ENCODE data around the gene SMYD3. TPM values are rescaled to one million over a fixed set of nuclear protein-coding genes. Genes with fewer than 3 reads are reported as not detected.

Gene SMYD3
- total RNA-seq, 1 donor from 2014 or later: 35.4 TPM

DNA sequence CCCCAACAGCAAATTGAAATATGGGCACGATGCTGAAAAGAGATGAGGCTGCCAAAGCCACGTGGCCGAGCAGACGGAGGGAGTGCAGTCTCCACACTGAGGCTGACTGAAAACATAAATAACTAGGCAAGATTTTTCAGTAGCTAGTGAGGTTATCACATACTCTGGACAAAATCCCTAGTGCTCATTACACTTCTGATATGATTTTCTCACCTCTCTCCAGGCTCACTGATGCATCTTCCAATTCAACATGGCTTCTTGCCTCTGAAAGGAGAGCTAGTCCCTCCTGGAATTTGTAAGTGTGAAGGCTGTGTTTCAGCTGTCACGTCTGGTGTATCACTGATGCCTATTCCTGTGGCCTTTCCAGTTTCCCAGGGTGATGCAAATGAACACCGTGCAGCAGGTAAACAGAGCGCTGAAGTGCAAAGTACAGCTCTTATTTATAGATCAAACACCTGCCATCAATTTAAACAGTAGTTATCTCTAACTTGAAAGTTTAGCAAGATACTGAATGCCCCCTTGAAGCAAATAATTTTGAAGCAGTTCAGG, 696.2 kb downstream of the SMYD3 start:
- no peak for DNase-seq
- peaks cover 2% of the 10 kb centered on the region for H3K27me3 Mint-ChIP-seq (ENCODE audit: unreplicated experiment)
- no peak overlapping the region for H3K4me3 Mint-ChIP-seq (ENCODE audit: unreplicated experiment)
- H3K27ac Mint-ChIP-seq (ENCODE audit: unreplicated experiment): no peak overlapping the region
- H3K4me1 Mint-ChIP-seq (ENCODE audit: low read depth, unreplicated experiment): peaks cover 14% of the 10 kb centered on the region
- TF ChIP-seq, protein P1, sequence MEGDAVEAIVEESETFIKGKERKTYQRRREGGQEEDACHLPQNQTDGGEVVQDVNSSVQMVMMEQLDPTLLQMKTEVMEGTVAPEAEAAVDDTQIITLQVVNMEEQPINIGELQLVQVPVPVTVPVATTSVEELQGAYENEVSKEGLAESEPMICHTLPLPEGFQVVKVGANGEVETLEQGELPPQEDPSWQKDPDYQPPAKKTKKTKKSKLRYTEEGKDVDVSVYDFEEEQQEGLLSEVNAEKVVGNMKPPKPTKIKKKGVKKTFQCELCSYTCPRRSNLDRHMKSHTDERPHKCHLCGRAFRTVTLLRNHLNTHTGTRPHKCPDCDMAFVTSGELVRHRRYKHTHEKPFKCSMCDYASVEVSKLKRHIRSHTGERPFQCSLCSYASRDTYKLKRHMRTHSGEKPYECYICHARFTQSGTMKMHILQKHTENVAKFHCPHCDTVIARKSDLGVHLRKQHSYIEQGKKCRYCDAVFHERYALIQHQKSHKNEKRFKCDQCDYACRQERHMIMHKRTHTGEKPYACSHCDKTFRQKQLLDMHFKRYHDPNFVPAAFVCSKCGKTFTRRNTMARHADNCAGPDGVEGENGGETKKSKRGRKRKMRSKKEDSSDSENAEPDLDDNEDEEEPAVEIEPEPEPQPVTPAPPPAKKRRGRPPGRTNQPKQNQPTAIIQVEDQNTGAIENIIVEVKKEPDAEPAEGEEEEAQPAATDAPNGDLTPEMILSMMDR (IDR thresholded peaks at IDR 0.05; ENCODE audit: partially characterized antibody, unreplicated experiment): no peak
- H3K36me3 Mint-ChIP-seq (ENCODE audit: unreplicated experiment): no peaks in the 10 kb centered on the region
- peaks cover 4% of the 10 kb centered on the region for H3K9me3 Mint-ChIP-seq (ENCODE audit: unreplicated experiment)

DNA sequence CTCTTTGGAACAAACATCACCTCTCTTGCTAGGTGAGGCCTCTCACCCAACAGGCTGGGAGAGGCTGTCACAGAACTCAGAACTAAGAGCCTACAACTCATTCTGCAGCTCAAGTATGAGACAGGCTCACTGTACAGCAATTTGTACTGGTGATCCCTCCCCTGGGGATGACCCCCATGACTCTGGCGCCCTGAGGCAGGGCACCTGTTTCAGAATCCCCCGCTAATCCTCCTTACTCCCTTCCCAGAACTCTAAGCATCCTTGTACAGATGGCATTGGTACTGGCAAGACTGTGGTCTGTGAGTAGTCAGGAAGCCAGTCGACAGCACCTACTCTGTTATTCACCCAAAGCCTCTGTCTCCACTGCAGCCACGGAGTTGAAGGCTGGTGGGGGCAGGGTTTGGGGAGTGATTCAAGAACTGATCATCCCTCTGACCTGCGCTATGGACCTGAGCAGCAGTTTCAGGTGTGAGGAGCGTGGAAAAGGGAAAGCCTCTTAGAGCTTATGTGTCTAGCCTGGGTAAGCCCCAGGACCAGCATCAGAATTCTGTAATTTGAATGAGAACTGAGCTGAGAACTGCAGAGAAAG, 696.8 kb downstream of the SMYD3 start:
- TF ChIP-seq, protein P1 (IDR thresholded peaks at IDR 0.05; ENCODE audit: partially characterized antibody, unreplicated experiment): no peak
- H3K27me3 Mint-ChIP-seq (ENCODE audit: unreplicated experiment): peaks cover 2% of the 10 kb centered on the region
- H3K27ac Mint-ChIP-seq (ENCODE audit: unreplicated experiment): no peak overlapping the region
- H3K4me3 Mint-ChIP-seq (ENCODE audit: unreplicated experiment): no peak overlapping the region
- no peak for DNase-seq
- H3K9me3 Mint-ChIP-seq (ENCODE audit: unreplicated experiment): peaks cover 4% of the 10 kb centered on the region
- no peaks in the 10 kb centered on the region for H3K36me3 Mint-ChIP-seq (ENCODE audit: unreplicated experiment)
- H3K4me1 Mint-ChIP-seq (ENCODE audit: low read depth, unreplicated experiment): peaks cover 14% of the 10 kb centered on the region

DNA sequence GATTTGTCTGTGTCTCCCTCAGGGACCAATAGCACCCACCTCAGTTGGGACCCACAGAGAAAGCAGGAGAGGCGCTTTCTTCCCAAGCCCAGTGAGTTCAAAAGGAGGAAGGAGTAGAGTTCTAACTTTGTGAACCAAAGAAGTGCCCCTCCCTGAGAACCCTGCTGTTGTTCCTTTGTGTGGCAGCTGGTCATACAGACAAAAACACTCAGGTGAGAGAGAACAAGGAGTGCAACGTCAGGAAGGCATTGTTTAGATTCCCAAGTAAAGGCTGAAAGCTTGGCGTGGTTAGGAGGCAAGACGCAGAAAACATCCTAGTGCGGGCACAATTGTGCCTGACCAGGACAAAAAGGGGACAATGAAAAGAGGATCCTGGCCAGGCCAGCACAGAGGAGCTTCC, 697.7 kb downstream of the SMYD3 start:
- H3K9me3 Mint-ChIP-seq (ENCODE audit: unreplicated experiment): peaks cover 4% of the 10 kb centered on the region
- peaks cover 14% of the 10 kb centered on the region for H3K4me1 Mint-ChIP-seq (ENCODE audit: low read depth, unreplicated experiment)
- no peaks in the 10 kb centered on the region for H3K27me3 Mint-ChIP-seq (ENCODE audit: unreplicated experiment)
- TF ChIP-seq, protein P1 (IDR thresholded peaks at IDR 0.05; ENCODE audit: partially characterized antibody, unreplicated experiment): no peak
- DNase-seq: no peak
- no peak overlapping the region for H3K27ac Mint-ChIP-seq (ENCODE audit: unreplicated experiment)
- no peak overlapping the region for H3K4me3 Mint-ChIP-seq (ENCODE audit: unreplicated experiment)
- no peaks in the 10 kb centered on the region for H3K36me3 Mint-ChIP-seq (ENCODE audit: unreplicated experiment)

DNA sequence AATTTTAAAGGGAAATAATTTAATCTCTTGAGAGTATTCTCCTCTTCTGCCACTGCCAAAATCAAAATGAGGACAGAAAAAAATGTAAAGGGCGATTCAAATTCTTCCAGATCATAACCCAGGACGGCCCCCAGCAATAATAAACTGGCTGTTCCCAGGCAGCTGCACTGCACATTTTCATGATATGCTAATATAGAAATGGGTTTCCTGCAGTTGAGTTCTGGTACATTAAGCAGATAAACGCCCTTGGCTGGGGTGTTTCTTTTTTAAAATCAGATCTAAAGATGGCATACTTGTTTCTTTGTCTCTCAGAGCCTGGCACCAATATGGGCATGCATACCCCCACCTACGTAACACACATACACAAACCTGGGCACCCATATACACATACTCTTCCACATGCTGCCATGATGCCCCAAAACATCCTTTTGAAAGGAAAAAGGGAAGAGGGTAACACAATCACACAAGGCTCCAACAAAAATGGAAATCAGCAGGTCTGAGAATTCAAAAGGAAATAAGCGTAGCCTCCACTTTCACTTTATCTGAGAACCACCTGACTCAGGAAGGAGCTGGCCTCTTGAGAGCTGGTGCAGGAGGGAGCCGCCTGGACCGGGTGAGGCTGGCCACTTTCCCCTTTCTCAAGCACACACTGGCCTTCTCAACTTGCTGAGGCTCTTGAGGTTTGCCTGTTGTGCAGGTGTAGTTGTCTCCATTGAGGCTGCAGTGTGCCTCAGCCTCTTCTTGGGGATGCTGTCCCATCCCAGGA, 698.9 kb downstream of the SMYD3 start:
- H3K9me3 Mint-ChIP-seq (ENCODE audit: unreplicated experiment): peaks cover 4% of the 10 kb centered on the region
- no peaks in the 10 kb centered on the region for H3K36me3 Mint-ChIP-seq (ENCODE audit: unreplicated experiment)
- no peak overlapping the region for H3K4me3 Mint-ChIP-seq (ENCODE audit: unreplicated experiment)
- H3K27me3 Mint-ChIP-seq (ENCODE audit: unreplicated experiment): no peaks in the 10 kb centered on the region
- TF ChIP-seq, protein P1 (IDR thresholded peaks at IDR 0.05; ENCODE audit: partially characterized antibody, unreplicated experiment): no peak
- peaks cover 14% of the 10 kb centered on the region for H3K4me1 Mint-ChIP-seq (ENCODE audit: low read depth, unreplicated experiment)
- H3K27ac Mint-ChIP-seq (ENCODE audit: unreplicated experiment): no peak overlapping the region
- no peak for DNase-seq

DNA sequence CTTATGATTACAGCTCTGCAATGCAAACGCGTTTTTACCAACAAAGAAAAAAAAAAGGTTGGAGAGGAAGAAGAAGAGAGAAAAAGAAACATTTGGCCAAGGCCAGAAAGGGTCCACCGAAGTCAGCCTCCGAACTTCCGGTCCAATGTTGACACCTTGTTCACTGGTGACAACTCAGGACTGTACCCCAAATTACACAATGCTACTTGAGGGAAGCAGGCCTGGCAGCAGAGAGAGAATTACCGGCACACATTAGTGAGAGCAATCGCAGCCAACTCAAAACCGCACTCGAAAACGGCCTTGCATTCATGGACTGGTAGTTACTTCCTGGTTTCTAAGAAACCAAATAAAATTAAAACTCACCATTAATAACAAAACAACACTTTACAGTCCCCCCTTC, 699.8 kb downstream of the SMYD3 start:
- peaks cover 4% of the 10 kb centered on the region for H3K9me3 Mint-ChIP-seq (ENCODE audit: unreplicated experiment)
- peaks cover 14% of the 10 kb centered on the region for H3K4me1 Mint-ChIP-seq (ENCODE audit: low read depth, unreplicated experiment)
- no peak for DNase-seq
- TF ChIP-seq, protein P1 (IDR thresholded peaks at IDR 0.05; ENCODE audit: partially characterized antibody, unreplicated experiment): no peak
- no peaks in the 10 kb centered on the region for H3K27me3 Mint-ChIP-seq (ENCODE audit: unreplicated experiment)
- no peak overlapping the region for H3K4me3 Mint-ChIP-seq (ENCODE audit: unreplicated experiment)
- H3K36me3 Mint-ChIP-seq (ENCODE audit: unreplicated experiment): no peaks in the 10 kb centered on the region
- peak overlapping the region; percentile 48 for H3K27ac Mint-ChIP-seq (ENCODE audit: unreplicated experiment)
